GM06990 (cell line): Measurements from ENCODE around the gene HTT-AS.

Experiments
- DNase-seq: peaks from one replicate; pipeline ENCODE4 v3.0.0-alpha.2; 2011; ENCODE audit not compliant: insufficient read length; ENCODE audit errors: extremely low read depth
- H3K27me3 ChIP-seq: replicated peaks from 2 replicates; pipeline ENCODE4 v1.6.0; 2011; ENCODE audit warnings: low read length; ENCODE audit not compliant: control insufficient read depth, insufficient read depth
- H3K36me3 ChIP-seq: 2 replicates; pipeline ENCODE4 v1.5.1; 2011; ENCODE audit warnings: low read length; ENCODE audit not compliant: control insufficient read depth, insufficient read depth
- H3K4me3 ChIP-seq: replicated peaks from 2 replicates; pipeline ENCODE4 v1.5.1; 2011; ENCODE audit warnings: low read depth, mild to moderate bottlenecking, control low read depth, low read length
- TF ChIP-seq, protein P1 (sequence below): IDR thresholded peaks from 2 replicates; pipeline ENCODE4 v1.5.1; 2011; ENCODE audit warnings: low read length, control low read depth, mild to moderate bottlenecking, inconsistent platforms; ENCODE audit not compliant: insufficient read depth, poor library complexity, severe bottlenecking

The HTT-AS gene

GRCh38 chr4:3021127-3021526, 53.2 kb downstream of the HTT-AS start:
- Histone ChIP-seq H3K4me3 (no peak overlapping the region), H3K36me3 (no peaks in the 10 kb centered on the region), H3K27me3 (no peaks in the 10 kb centered on the region)
- DNase-seq, result no peak
- TF ChIP-seq, protein P1, sequence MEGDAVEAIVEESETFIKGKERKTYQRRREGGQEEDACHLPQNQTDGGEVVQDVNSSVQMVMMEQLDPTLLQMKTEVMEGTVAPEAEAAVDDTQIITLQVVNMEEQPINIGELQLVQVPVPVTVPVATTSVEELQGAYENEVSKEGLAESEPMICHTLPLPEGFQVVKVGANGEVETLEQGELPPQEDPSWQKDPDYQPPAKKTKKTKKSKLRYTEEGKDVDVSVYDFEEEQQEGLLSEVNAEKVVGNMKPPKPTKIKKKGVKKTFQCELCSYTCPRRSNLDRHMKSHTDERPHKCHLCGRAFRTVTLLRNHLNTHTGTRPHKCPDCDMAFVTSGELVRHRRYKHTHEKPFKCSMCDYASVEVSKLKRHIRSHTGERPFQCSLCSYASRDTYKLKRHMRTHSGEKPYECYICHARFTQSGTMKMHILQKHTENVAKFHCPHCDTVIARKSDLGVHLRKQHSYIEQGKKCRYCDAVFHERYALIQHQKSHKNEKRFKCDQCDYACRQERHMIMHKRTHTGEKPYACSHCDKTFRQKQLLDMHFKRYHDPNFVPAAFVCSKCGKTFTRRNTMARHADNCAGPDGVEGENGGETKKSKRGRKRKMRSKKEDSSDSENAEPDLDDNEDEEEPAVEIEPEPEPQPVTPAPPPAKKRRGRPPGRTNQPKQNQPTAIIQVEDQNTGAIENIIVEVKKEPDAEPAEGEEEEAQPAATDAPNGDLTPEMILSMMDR, result no peak

DNA sequence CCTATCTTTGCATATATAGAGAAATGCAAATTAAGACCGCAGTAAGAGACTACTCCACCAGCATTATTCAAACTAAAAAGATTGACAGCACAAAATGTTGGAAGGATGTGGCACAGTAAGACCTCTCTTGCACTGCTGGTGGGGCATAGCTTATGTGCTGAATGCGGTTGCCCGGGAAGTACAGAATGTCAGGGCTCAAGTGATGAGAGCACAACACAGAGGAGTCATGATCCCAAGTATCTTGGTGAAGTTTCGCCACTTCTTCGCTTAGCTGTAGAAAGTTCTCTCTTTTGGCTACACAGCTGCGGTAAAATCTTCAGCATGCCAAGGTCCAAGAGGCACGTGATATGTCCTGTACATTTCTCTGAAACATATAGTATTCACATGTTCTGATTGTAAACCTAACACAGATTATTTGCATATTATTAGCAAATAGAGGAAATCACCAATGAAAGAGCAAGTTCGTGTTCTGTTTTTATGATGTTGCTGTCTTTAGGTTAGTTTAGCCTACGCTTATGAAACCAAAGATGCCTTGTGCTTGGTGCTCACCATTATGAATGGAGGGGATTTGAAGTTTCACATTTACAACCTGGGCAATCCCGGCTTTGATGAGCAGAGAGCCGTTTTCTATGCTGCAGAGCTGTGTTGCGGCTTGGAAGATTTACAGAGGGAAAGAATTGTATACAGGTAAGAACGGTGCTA, 55.0 kb downstream of the HTT-AS start:
- Histone ChIP-seq H3K4me3 (no peak overlapping the region), H3K27me3 (no peaks in the 10 kb centered on the region), H3K36me3 (no peaks in the 10 kb centered on the region)
- TF ChIP-seq, protein P1, result no peak
- no peak for DNase-seq

DNA sequence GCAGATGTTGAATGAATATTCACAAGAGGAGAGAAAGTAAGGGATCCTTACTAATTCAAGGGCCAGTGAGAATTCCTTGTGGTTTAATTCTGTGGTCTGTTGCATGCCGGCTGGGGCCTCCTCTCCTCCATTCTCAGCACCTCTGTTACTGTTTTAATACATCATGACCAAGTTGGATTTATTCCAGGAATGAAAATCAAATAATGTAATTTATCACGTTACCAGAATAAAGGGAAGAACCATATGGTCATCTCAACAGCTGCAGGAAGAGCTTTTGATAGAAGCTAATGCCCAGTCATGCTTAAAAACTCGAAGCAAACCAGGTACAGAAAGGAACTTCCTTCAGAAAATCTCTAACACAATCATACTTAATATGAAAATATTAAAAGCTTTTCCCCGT, 56.8 kb downstream of the HTT-AS start:
- Histone ChIP-seq H3K36me3 (no peaks in the 10 kb centered on the region), H3K27me3 (no peaks in the 10 kb centered on the region), H3K4me3 (no peak overlapping the region)
- TF ChIP-seq, protein P1, result no peak
- no peak for DNase-seq

- no peaks in the 10 kb centered on the region for H3K27me3 ChIP-seq
- DNase-seq, result no peak
- TF ChIP-seq, protein P1, result no peak
- no peak overlapping the region for H3K4me3 ChIP-seq
- H3K36me3 ChIP-seq, result no peaks in the 10 kb centered on the region
These were observed 57.4 kb downstream of the HTT-AS start for GRCh38 chr4:3016961-3017360.

GRCh38 chr4:3013839-3014350, 60.4 kb downstream of the HTT-AS start:
- no peaks in the 10 kb centered on the region for H3K36me3 ChIP-seq
- H3K4me3 ChIP-seq, result no peak overlapping the region; the same call in 1 of the 2 replicates
- DNase-seq, result peak; percentile 82
- no peaks in the 10 kb centered on the region for H3K27me3 ChIP-seq
- TF ChIP-seq, protein P1, result no peak
